ENCODE results near the gene A4GALT.
A peak's percentile ranks its signal among the peaks of the same experiment; 100 is the strongest.

Gene A4GALT

GRCh38 chr22:42649246-42650099 lies 71.2 kb downstream of the A4GALT start, which contains the start of gene CYB5R3:
Gene CYB5R3, minus strand, starts transcription at chr22:42649392. Its CDS starts 77 bp downstream, at chr22:42649315.
- peak; percentile 55 for DNase-seq (ENCODE audit: low read depth)

GRCh38 chr22:42648368-42649245 lies 72.1 kb downstream of the A4GALT start:
- DNase-seq (ENCODE audit: low read depth) = no peak

GRCh38 chr22:42648017-42648367 lies 72.7 kb downstream of the A4GALT start:
- no peak for DNase-seq (ENCODE audit: low read depth)

GRCh38 chr22:42646569-42647525 lies 73.8 kb downstream of the A4GALT start:
- DNase-seq (ENCODE audit: low read depth) = no peak

GRCh38 chr22:42645938-42646568 lies 74.6 kb downstream of the A4GALT start:
- no peak for DNase-seq (ENCODE audit: low read depth)

- no peak for DNase-seq (ENCODE audit: low read depth)
These were observed 75.2 kb downstream of the A4GALT start for GRCh38 chr22:42645341-42645937.

- DNase-seq (ENCODE audit: low read depth) = no peak
These were observed 76.0 kb downstream of the A4GALT start for GRCh38 chr22:42644422-42645340.

DNA sequence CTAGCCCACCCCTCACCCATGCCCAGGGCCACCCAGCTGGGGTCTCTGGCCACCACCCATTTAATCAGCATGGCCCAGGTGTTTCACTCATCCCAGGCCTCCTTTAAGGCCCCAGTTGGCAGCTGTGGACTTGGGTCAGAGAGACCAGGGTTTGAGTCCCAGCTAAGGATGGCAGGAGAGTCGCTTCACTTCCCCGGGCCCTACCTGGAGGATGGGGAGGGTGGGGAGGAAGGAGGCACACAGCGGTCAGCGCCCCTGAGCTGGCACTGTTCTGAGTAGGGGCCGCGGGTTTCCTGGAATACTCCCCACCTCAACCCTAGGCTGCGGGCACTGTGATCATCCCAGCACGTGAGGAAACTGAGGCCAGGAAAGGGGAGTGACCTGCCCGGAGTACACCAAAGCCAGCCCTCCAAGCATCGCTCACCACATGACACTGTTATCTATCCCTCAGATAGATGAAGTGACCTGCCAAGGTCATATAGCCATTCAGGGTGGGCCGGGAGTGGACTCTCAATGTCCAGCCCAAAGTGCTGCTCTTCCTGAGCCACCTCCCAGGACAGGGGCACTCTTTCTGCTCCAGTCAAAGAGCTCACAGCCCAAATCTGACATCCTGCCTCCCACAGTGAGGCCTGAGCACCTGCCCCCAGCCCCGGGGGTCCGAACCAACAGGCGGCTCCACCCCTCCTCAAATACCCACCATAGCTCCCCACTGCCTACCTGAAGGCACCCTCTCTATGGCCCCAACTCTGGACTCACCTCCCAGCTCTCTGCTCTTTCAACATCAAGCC lies 76.8 kb downstream of the A4GALT start:
- no peak for DNase-seq (ENCODE audit: low read depth)

DNA sequence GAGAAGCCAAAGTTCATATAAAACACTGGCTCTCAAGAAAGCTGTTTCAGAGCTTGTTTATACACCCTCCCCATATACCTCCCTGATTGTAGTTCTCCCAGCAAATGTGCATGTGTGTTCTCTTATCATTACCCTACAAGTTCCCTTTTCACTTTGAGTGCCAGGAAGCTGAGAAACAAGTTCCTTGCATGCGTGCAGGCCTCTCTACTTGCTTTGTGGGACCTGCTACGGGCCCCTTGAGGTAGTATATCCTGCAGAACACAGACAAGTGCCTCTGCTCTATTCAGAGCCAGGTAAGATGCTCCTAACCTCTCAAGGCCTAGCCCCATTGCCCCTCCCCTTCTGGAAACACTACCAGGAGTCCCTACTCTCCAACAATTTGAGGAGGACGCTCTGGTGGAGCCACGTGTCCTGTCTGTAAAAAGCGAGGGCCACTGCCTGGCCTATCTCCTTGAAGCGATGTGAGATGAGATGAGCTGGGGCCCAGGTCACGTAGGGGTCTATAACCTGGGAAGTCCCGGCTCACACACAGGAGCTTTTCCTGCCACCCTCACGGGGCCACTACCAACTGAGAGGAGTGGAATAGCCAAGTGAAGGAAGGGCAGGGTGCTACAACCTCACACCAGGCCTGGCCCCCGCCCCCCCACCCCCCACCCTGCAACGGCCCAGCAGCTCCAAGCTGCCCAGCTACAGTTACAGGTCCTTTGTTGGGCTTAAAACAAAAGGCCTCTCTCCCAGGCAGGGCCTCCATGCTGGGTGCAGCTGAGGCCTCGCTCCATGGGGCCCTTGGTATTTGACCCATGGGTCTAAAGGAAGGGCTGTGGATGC lies 77.7 kb downstream of the A4GALT start:
- no peak for DNase-seq (ENCODE audit: low read depth)

Measured in activated gamma-delta T cell treated with anti-CD3 and anti-CD28 coated beads, Interleukin-2, amount 50 U/mL, for 16 hours (primary cell).